IMR-90 (cell line): ENCODE measurements around the gene TRIM32. TPM values are rescaled to one million over a fixed set of nuclear protein-coding genes. Genes with fewer than 3 reads are reported as not detected.

Experiments used
- ATAC-seq: fragments of 200-7000 bp; cut with Tn5 transposase; 2 replicates; pipeline ENCODE4 v1.9.1; 2020; ENCODE audit warnings: low read depth, mild to moderate bottlenecking, moderate library complexity
- BruUV-seq: library from RNA; stranded (reverse); fragments of 400-500 nt; replicated peaks from 2 replicates; lab custom pipeline; 2021; lab: Mats Ljungman, UMichigan
- CTCF ChIA-PET: fragments of 300-600 bp; formaldehyde crosslinking; extraction: SDS; loops from one replicate; lab custom pipeline; 2021; ENCODE audit warnings: antibody characterized with exemption; lab: Yijun Ruan, JAX
- POLR2A ChIA-PET: fragments of 300-600 bp; sonication (Branson Sonifier 250); formaldehyde crosslinking; loops from one replicate; lab custom pipeline; 2022; ENCODE audit warnings: antibody characterized with exemption; ENCODE audit not compliant: unreplicated experiment; lab: Charles Lee
- DNase-seq: peaks from one replicate; pipeline ENCODE4 v3.0.0; 2013
- H2AFZ ChIP-seq: replicated peaks from 2 replicates; pipeline ENCODE3; 2013; ENCODE audit warnings: low read length, mild to moderate bottlenecking; ENCODE audit not compliant: poor library complexity
- H2AK5ac ChIP-seq: 2 replicates; pipeline ENCODE4 v1.6.1; 2013; ENCODE audit warnings: low read depth, low read length, inconsistent platforms
- H2AK9ac ChIP-seq: replicated peaks from 2 replicates; pipeline ENCODE3; 2013; ENCODE audit warnings: mild to moderate bottlenecking, low read depth, low read length, moderate library complexity; ENCODE audit not compliant: poor library complexity
- H2BK120ac ChIP-seq: 2 replicates; pipeline ENCODE4 v1.6.1; 2013; ENCODE audit warnings: low read depth, low read length, inconsistent platforms
- H2BK15ac ChIP-seq: 3 replicates; pipeline ENCODE4 v1.6.1; 2013; ENCODE audit warnings: low read depth, low read length, inconsistent platforms
- H2BK20ac ChIP-seq: 2 replicates; pipeline ENCODE4 v1.6.1; 2013; ENCODE audit warnings: low read depth, mild to moderate bottlenecking, inconsistent platforms, low read length, moderate library complexity
- H2BK5ac ChIP-seq: 2 replicates; pipeline ENCODE4 v1.6.1; 2013; ENCODE audit warnings: mild to moderate bottlenecking, low read depth, low read length, inconsistent platforms; ENCODE audit not compliant: poor library complexity, severe bottlenecking
- H3K14ac ChIP-seq: replicated peaks from 2 replicates; pipeline ENCODE4 v1.6.1; 2013; ENCODE audit warnings: low read depth, low read length, inconsistent platforms
- H3K18ac ChIP-seq: 2 replicates; pipeline ENCODE4 v1.6.1; 2013; ENCODE audit warnings: low read depth, low read length, control low read depth
- H3K23ac ChIP-seq: 2 replicates; pipeline ENCODE4 v1.6.1; 2013; ENCODE audit warnings: low read depth, low read length, inconsistent platforms
- H3K27ac ChIP-seq: 2 replicates; pipeline ENCODE4 v1.5.1; 2013; ENCODE audit warnings: mild to moderate bottlenecking, control low read depth, low read length; ENCODE audit not compliant: insufficient read depth
- H3K27me3 ChIP-seq: 2 replicates; pipeline ENCODE4 v1.6.1; 2013; ENCODE audit warnings: low read length; ENCODE audit not compliant: control insufficient read depth, insufficient read depth
- H3K36me3 ChIP-seq: 2 replicates; pipeline ENCODE4 v1.6.1; 2013; ENCODE audit warnings: low read length, mixed read lengths; ENCODE audit not compliant: control insufficient read depth, insufficient read depth
- H3K4ac ChIP-seq: 2 replicates; pipeline ENCODE4 v1.6.1; 2013; ENCODE audit warnings: low read depth, low read length, inconsistent platforms
- H3K4me1 ChIP-seq: 2 replicates; pipeline ENCODE4 v1.6.1; 2013; ENCODE audit warnings: low read length, mixed read lengths; ENCODE audit not compliant: control insufficient read depth, insufficient read depth
- H3K4me2 ChIP-seq: 2 replicates; pipeline ENCODE4 v1.6.1; 2013; ENCODE audit warnings: low read depth, mild to moderate bottlenecking, control low read depth, low read length, moderate library complexity
- H3K4me3 ChIP-seq: 2 replicates; pipeline ENCODE4 v1.5.1; 2013; ENCODE audit warnings: low read depth, mild to moderate bottlenecking, control low read depth, low read length, moderate library complexity; ENCODE audit not compliant: insufficient read depth
- H3K56ac ChIP-seq: 2 replicates; pipeline ENCODE4 v1.6.1; 2013; ENCODE audit warnings: low read length, inconsistent platforms; ENCODE audit not compliant: insufficient read depth; ENCODE audit errors: extremely low read depth
- H3K79me1 ChIP-seq, 2 experiments: 2 replicates each; pipeline ENCODE4 v1.6.1; 2013; ENCODE audit warnings: low read length in 2 of 2, inconsistent platforms in 1 of 2, low read depth in 1 of 2
- H3K9ac ChIP-seq: 2 replicates; pipeline ENCODE4 v1.6.1; 2013; ENCODE audit warnings: low read depth, low read length, control low read depth
- H3K9me1 ChIP-seq: 2 replicates; pipeline ENCODE4 v1.6.1; 2013; ENCODE audit warnings: low read length, inconsistent platforms; ENCODE audit not compliant: insufficient read depth
- H3K9me3 ChIP-seq: 2 replicates; pipeline ENCODE4 v1.6.1; 2013; ENCODE audit warnings: low read length; ENCODE audit not compliant: control insufficient read depth, insufficient read depth
- H4K20me1 ChIP-seq: 2 replicates; pipeline ENCODE4 v1.6.1; 2013; ENCODE audit warnings: low read length, inconsistent platforms; ENCODE audit not compliant: insufficient read depth
- H4K5ac ChIP-seq: 2 replicates; pipeline ENCODE4 v1.6.1; 2013; ENCODE audit warnings: mild to moderate bottlenecking, low read depth, low read length, control low read depth
- H4K8ac ChIP-seq, 2 experiments: 2 replicates each; pipeline ENCODE4 v1.6.1; 2013; ENCODE audit warnings: low read depth in 2 of 2, low read length in 2 of 2, control low read depth in 1 of 2, inconsistent platforms in 1 of 2
- H4K91ac ChIP-seq: 2 replicates; pipeline ENCODE4 v1.6.1; 2013; ENCODE audit warnings: low read depth, low read length, inconsistent platforms; ENCODE audit not compliant: insufficient read depth
- BHLHE40 ChIP-seq: fragments of 150-350 bp; IDR thresholded peaks from 2 replicates; pipeline ENCODE4 v1.6.1; 2016; ENCODE audit warnings: mild to moderate bottlenecking, low read depth, low read length
- CEBPB ChIP-seq: IDR thresholded peaks from 2 replicates; pipeline ENCODE4 v1.6.1; 2012; ENCODE audit warnings: low read depth, low read length, improper control_type of control experiment
- MAFK ChIP-seq: IDR thresholded peaks from 2 replicates; pipeline ENCODE4 v1.6.1; 2012; ENCODE audit warnings: low read depth, low read length, improper control_type of control experiment
- MAZ ChIP-seq: IDR thresholded peaks from 2 replicates; pipeline ENCODE4 v1.6.1; 2012; ENCODE audit warnings: low read depth, mild to moderate bottlenecking, low read length, improper control_type of control experiment, moderate library complexity, borderline replicate concordance
- MXI1 ChIP-seq: IDR thresholded peaks from 2 replicates; pipeline ENCODE4 v1.6.1; 2012; ENCODE audit warnings: low read depth, mild to moderate bottlenecking, low read length, moderate library complexity, borderline replicate concordance
- RAD21 ChIP-seq: IDR thresholded peaks from 2 replicates; pipeline ENCODE4 v1.6.1; 2012; ENCODE audit warnings: low read length, improper control_type of control experiment
- RCOR1 ChIP-seq: IDR thresholded peaks from 2 replicates; pipeline ENCODE4 v1.6.1; 2012; ENCODE audit warnings: mild to moderate bottlenecking, low read length, improper control_type of control experiment; ENCODE audit not compliant: insufficient replicate concordance
- RFX5 ChIP-seq: IDR thresholded peaks from 2 replicates; pipeline ENCODE4 v1.8.0; 2012; ENCODE audit warnings: low read depth, mild to moderate bottlenecking, low read length, moderate library complexity
- SMC3 ChIP-seq: fragments of 150-350 bp; IDR thresholded peaks from 2 replicates; pipeline ENCODE4 v1.6.1; 2016; ENCODE audit warnings: low read depth, mild to moderate bottlenecking, antibody characterized with exemption, low read length, moderate library complexity
- WGBS, 2 experiments: methylation state at CpG; one replicate each; pipeline versions ENCODE4 v1.1.5 to v1.1.7; 2013; ENCODE audit warnings: missing lambda C conversion rate in 2 of 2; ENCODE audit not compliant: insufficient read length in 1 of 2; ENCODE audit errors: extremely low coverage in 2 of 2; 5-methylcytosine and 5-hydroxymethylcytosine counted together
- dilution Hi-C: fragments of 300-500 bp; cut with HindIII; formaldehyde crosslinking; loops from one replicate; pipeline ENCODE4 v1.14.3; 2018; ENCODE audit warnings: low sequenced_read_pairs; ENCODE audit not compliant: unreplicated experiment
- in situ Hi-C: fragments of 300-500 bp; cut with MboI; formaldehyde crosslinking; loops from 3 replicates; pipeline ENCODE4 v1.14.3; 2019; ENCODE audit warnings: low sequenced_read_pairs, inconsistent platforms, mixed read lengths
- intact Hi-C: fragments of 100-400 bp; cut with micrococcal nuclease; formaldehyde crosslinking; loops from 2 replicates; pipeline ENCODE4 v1.10.0; 2022
- polyA plus RNA-seq, 3 experiments: library from polyadenylated mRNA; depleted of rRNA; stranded (reverse); fragments of >200 nt; gene quantifications; 2 replicates each; pipeline ENCODE4 v1.2.3, GENCODE V29; 2012; ENCODE audit warnings: low replicate concordance in 1 of 3
- total RNA-seq: library from RNA; depleted of rRNA; stranded (reverse); fragments of >200 nt; gene quantifications from 2 replicates; pipeline ENCODE4 v1.2.3, GENCODE V29; 2012
- TF ChIP-seq, protein P1 (sequence below): fragments of 150-350 bp; IDR thresholded peaks from 2 replicates; pipeline ENCODE4 v1.6.1; 2017; ENCODE audit warnings: mild to moderate bottlenecking, antibody characterized with exemption, low read length, low read depth
- TF ChIP-seq, protein P2 (sequence below): fragments of 150-350 bp; IDR thresholded peaks from 2 replicates; pipeline ENCODE4 v1.6.1; 2016; ENCODE audit warnings: low read depth, mild to moderate bottlenecking, low read length, moderate library complexity, borderline replicate concordance
- TF ChIP-seq, protein P3 (sequence below): conservative IDR thresholded peaks from 2 replicates; pipeline ENCODE4 v1.5.1; 2012; ENCODE audit warnings: mild to moderate bottlenecking, low read depth, low read length, improper control_type of control experiment

The TRIM32 gene
- total and polyA plus RNA-seq, 2 of the 4 experiments (the other 2 are of a cell fraction), result 12.8 to 31.0 TPM

DNA sequence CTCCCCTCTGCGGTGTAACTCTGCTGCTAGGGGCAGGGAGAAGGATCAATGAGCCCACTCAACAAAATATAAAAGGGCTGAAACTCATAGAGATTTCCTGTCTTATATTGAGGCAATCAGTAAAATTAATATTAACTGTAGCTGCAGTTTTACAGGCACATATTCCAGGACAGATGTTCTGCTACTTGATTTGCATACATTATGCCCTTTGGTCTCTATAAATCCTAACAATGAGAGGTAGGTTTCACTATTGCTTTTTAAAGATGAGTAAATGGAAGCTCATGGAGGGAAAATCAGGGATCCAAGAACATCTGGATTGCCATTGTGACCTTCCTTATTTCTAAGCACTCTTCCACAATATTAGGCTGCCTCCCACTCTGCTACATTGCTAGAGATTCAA, 23.5 kb upstream of the TRIM32 start:
- Histone ChIP-seq H2BK120ac (no peak overlapping the region), H3K4me2 (no peak overlapping the region), H3K27ac (no peak overlapping the region), H3K23ac (no peak overlapping the region), H3K9me1 (no peaks in the 10 kb centered on the region), H3K4me1 (no peaks in the 10 kb centered on the region; the same call in 1 of the 2 replicates), H3K27me3 (no peaks in the 10 kb centered on the region; the same call in 1 of the 2 replicates), H2AFZ (no peak overlapping the region), H3K4me3 (no peak overlapping the region), H3K4ac (no peak overlapping the region), H4K20me1 (no peaks in the 10 kb centered on the region), H3K9me3 (no peaks in the 10 kb centered on the region), H2BK5ac (no peak overlapping the region), H3K36me3 (no peaks in the 10 kb centered on the region), H2BK20ac (no peak overlapping the region), H3K14ac (no peak overlapping the region), H4K8ac (no peak overlapping the region), H2AK9ac (no peak overlapping the region), H3K79me1 (no peaks in the 10 kb centered on the region), H4K91ac (no peak overlapping the region), H3K18ac (no peak overlapping the region; the same call in 1 of the 2 replicates), H3K9ac (no peak overlapping the region), H4K5ac (no peak overlapping the region), H2AK5ac (no peak overlapping the region), H2BK15ac (no peak overlapping the region), H3K56ac (no peak overlapping the region)
- dilution Hi-C loops (no loop called here), intact Hi-C loops (loop anchor here (5.0 kb wide), 2 partner anchors 76 to 971 kb away; no protein-coding TSS in a partner anchor), in situ Hi-C loops (no loop called here)
- WGBS, 2 experiments, result no CpG with 5 or more reads among the region's 1 CpG
- POLR2A ChIA-PET, result no interaction called here
- CTCF ChIA-PET, result no interaction called here
- TF ChIP-seq CEBPB, result no peak
- TF ChIP-seq MXI1, result no peak
- no peak for TF ChIP-seq MAFK
- no peak for TF ChIP-seq RCOR1
- TF ChIP-seq RFX5, result no peak
- no peak for TF ChIP-seq MAZ
- TF ChIP-seq, protein P1, sequence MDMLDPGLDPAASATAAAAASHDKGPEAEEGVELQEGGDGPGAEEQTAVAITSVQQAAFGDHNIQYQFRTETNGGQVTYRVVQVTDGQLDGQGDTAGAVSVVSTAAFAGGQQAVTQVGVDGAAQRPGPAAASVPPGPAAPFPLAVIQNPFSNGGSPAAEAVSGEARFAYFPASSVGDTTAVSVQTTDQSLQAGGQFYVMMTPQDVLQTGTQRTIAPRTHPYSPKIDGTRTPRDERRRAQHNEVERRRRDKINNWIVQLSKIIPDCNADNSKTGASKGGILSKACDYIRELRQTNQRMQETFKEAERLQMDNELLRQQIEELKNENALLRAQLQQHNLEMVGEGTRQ, result no peak
- TF ChIP-seq RAD21, result no peak
- TF ChIP-seq, protein P2, sequence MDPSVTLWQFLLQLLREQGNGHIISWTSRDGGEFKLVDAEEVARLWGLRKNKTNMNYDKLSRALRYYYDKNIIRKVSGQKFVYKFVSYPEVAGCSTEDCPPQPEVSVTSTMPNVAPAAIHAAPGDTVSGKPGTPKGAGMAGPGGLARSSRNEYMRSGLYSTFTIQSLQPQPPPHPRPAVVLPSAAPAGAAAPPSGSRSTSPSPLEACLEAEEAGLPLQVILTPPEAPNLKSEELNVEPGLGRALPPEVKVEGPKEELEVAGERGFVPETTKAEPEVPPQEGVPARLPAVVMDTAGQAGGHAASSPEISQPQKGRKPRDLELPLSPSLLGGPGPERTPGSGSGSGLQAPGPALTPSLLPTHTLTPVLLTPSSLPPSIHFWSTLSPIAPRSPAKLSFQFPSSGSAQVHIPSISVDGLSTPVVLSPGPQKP, result no peak
- TF ChIP-seq BHLHE40, result no peak
- no peak for TF ChIP-seq SMC3
- TF ChIP-seq, protein P3, sequence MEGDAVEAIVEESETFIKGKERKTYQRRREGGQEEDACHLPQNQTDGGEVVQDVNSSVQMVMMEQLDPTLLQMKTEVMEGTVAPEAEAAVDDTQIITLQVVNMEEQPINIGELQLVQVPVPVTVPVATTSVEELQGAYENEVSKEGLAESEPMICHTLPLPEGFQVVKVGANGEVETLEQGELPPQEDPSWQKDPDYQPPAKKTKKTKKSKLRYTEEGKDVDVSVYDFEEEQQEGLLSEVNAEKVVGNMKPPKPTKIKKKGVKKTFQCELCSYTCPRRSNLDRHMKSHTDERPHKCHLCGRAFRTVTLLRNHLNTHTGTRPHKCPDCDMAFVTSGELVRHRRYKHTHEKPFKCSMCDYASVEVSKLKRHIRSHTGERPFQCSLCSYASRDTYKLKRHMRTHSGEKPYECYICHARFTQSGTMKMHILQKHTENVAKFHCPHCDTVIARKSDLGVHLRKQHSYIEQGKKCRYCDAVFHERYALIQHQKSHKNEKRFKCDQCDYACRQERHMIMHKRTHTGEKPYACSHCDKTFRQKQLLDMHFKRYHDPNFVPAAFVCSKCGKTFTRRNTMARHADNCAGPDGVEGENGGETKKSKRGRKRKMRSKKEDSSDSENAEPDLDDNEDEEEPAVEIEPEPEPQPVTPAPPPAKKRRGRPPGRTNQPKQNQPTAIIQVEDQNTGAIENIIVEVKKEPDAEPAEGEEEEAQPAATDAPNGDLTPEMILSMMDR, result no peak
- no peak for ATAC-seq
- no peak for DNase-seq
- BruUV-seq, result no TSS peak
